GM12878 (cell line): ENCODE results near the gene B3GALT6. TPM values are rescaled to one million over a fixed set of nuclear protein-coding genes. Genes with fewer than 3 reads are reported as not detected.

Source experiments
- ATAC-seq: fragments of 200-7000 bp; cut with Tn5 transposase; 3 replicates; pipeline ENCODE4 v1.9.1; 2020; ENCODE audit warnings: mild to moderate bottlenecking, moderate library complexity
- BruUV-seq: library from RNA; stranded (reverse); fragments of 400-500 nt; replicated peaks from 2 replicates; lab custom pipeline; 2021; lab: Mats Ljungman, UMichigan
- CTCF ChIA-PET: fragments of 300-600 bp; sonication (Branson Sonifier 250); formaldehyde crosslinking; extraction: SDS; loops from one replicate; lab custom pipeline; 2021; ENCODE audit warnings: inconsistent platforms; lab: Yijun Ruan, JAX
- POLR2A ChIA-PET: fragments of 350-600 bp; formaldehyde crosslinking; extraction: SDS; loops from one replicate; lab custom pipeline; 2021; ENCODE audit warnings: inconsistent platforms; lab: Charles Lee
- RAD21 ChIA-PET: fragments of 300-600 bp; sonication (Branson Sonifier 250); formaldehyde crosslinking; loops from one replicate; lab custom pipeline; 2023; ENCODE audit warnings: antibody characterized with exemption; ENCODE audit not compliant: unreplicated experiment; lab: Charles Lee
- SMC1A ChIA-PET: fragments of 300-600 bp; sonication (Branson Sonifier 250); formaldehyde crosslinking; loops from one replicate; lab custom pipeline; 2023; ENCODE audit not compliant: unreplicated experiment, uncharacterized antibody; lab: Charles Lee
- DNase-seq: peaks from one replicate; pipeline ENCODE4 v3.0.0-alpha.2; 2011; ENCODE audit warnings: low read depth, low spot score
- FAIRE-seq: peaks from 3 replicates; lab custom pipeline; 2011; peaks lifted over from hg19 to GRCh38; lab: Jason Lieb, UNC
- H2AFZ ChIP-seq: 2 replicates; pipeline ENCODE4 v1.6.0; 2011; ENCODE audit warnings: low read depth, low read length, control low read depth; ENCODE audit not compliant: control insufficient read depth
- H3K27ac ChIP-seq: 2 replicates; pipeline ENCODE4 v1.5.1; 2011; ENCODE audit warnings: control low read depth; ENCODE audit not compliant: control insufficient read depth, insufficient read depth
- H3K27me3 ChIP-seq, 2 experiments: replicated peaks in 1 of 2; 2 replicates each; pipeline versions ENCODE4 v1.6.0 to v1.6.1; 2011; ENCODE audit warnings: low read length in 1 of 2; ENCODE audit not compliant: control insufficient read depth in 2 of 2, insufficient read depth in 2 of 2
- H3K36me3 ChIP-seq, 2 experiments: 2 replicates each; pipeline ENCODE4 v1.5.1; 2011; ENCODE audit warnings: low read length in 1 of 2; ENCODE audit not compliant: control insufficient read depth in 2 of 2, insufficient read depth in 2 of 2
- H3K4me1 ChIP-seq: 2 replicates; pipeline ENCODE4 v1.6.1; 2011; ENCODE audit warnings: mild to moderate bottlenecking, low read length, moderate library complexity, mixed read lengths; ENCODE audit not compliant: control insufficient read depth, insufficient read depth
- H3K4me2 ChIP-seq: 2 replicates; pipeline ENCODE4 v1.6.0; 2011; ENCODE audit warnings: control low read depth; ENCODE audit not compliant: control insufficient read depth, insufficient read depth
- H3K4me3 ChIP-seq: fragments of 200-600 bp; sonication (generic); 2 replicates; pipeline ENCODE4 v1.5.1; 2016
- H3K79me2 ChIP-seq: 2 replicates; pipeline ENCODE4 v1.6.0; 2011; ENCODE audit warnings: low read length; ENCODE audit not compliant: control insufficient read depth, insufficient read depth
- H3K9ac ChIP-seq: 2 replicates; pipeline ENCODE4 v1.8.0; 2011; ENCODE audit warnings: low read length, control low read depth, mixed read lengths; ENCODE audit not compliant: control insufficient read depth, insufficient read depth
- H3K9me3 ChIP-seq: replicated peaks from 3 replicates; pipeline ENCODE4 v1.5.1; 2011; ENCODE audit warnings: mild to moderate bottlenecking, low read length; ENCODE audit not compliant: control insufficient read depth, insufficient read depth
- H4K20me1 ChIP-seq: 2 replicates; pipeline ENCODE4 v1.6.0; 2011; ENCODE audit not compliant: control insufficient read depth, insufficient read depth
- EP300 ChIP-seq, 2 experiments: fragments of 150-350 bp in 1 of 2; IDR thresholded peaks; 2 replicates each; pipeline ENCODE4 v1.6.1; 2011 to 2012; ENCODE audit warnings: low read depth in 2 of 2, low read length in 2 of 2, borderline replicate concordance in 1 of 2, improper control_type of control experiment in 1 of 2, inconsistent platforms in 1 of 2; ENCODE audit not compliant: control insufficient read depth in 1 of 2
- POLR2AphosphoS5 ChIP-seq: IDR thresholded peaks from 2 replicates; pipeline ENCODE4 v1.6.1; 2011; ENCODE audit warnings: mild to moderate bottlenecking, low read length, inconsistent platforms
- ZNF384 ChIP-seq: IDR thresholded peaks from 2 replicates; pipeline ENCODE4 v1.6.1; 2012; ENCODE audit warnings: low read depth, mild to moderate bottlenecking, low read length, improper control_type of control experiment, borderline replicate concordance
- ZNF622 ChIP-seq: fragments of 450-650 bp; IDR thresholded peaks from 2 replicates; pipeline ENCODE4 v1.6.1; 2017; ENCODE audit warnings: mild to moderate bottlenecking, inconsistent platforms
- WGBS: methylation state at CpG from one replicate; pipeline ENCODE4 v1.1.6; 2016; ENCODE audit warnings: low lambda C conversion rate; ENCODE audit not compliant: insufficient replicate concordance, insufficient coverage; ENCODE audit errors: missing lambda C conversion rate; 5-methylcytosine and 5-hydroxymethylcytosine counted together
- in situ Hi-C: fragments of 300-500 bp; cut with MboI; formaldehyde crosslinking; loops from 9 replicates; pipeline ENCODE4 v1.14.3; 2018; ENCODE audit warnings: mixed read lengths
- intact Hi-C: fragments of 100-400 bp; cut with micrococcal nuclease; formaldehyde crosslinking; loops from one replicate; pipeline ENCODE4 v1.14.2; 2022; ENCODE audit not compliant: unreplicated experiment
- polyA plus RNA-seq, 11 experiments: library from polyadenylated mRNA; depleted of rRNA in 4 of 11; unstranded in 6 of 11; stranded (reverse) in 5 of 11; fragments of >200 nt; fragmentation: Nextera tagmentation in 4 of 11; fragmentation: Illumina TruSeq in 1 of 11; extraction: Ambion mirVana in 4 of 11; extraction: Trizol in 1 of 11; gene quantifications; 1 replicate in 1 of 11; 2 replicates in 10 of 11; pipeline versions ENCODE4 v1.2.1 to v1.2.3, GENCODE V29; 2011 to 2016; ENCODE audit warnings: inconsistent platforms in 2 of 11, missing spikeins in 2 of 11, low read depth in 1 of 11
- total RNA-seq, 4 experiments: library from RNA; depleted of rRNA in 3 of 4; stranded (reverse); fragments of >200 nt in 3 of 4; fragmentation: Illumina TruSeq in 1 of 4; extraction: Trizol in 1 of 4; gene quantifications; 2 replicates each; pipeline versions ENCODE4 v1.2.1 to v1.2.3, GENCODE V29; 2013 to 2021

B3GALT6 gene
- total and polyA plus RNA-seq, 10 of the 15 experiments (the other 5 are each of a cell fraction or from before 2014, with no cell fraction given): 0.53 to 20.8 (median 4.5) TPM

DNA sequence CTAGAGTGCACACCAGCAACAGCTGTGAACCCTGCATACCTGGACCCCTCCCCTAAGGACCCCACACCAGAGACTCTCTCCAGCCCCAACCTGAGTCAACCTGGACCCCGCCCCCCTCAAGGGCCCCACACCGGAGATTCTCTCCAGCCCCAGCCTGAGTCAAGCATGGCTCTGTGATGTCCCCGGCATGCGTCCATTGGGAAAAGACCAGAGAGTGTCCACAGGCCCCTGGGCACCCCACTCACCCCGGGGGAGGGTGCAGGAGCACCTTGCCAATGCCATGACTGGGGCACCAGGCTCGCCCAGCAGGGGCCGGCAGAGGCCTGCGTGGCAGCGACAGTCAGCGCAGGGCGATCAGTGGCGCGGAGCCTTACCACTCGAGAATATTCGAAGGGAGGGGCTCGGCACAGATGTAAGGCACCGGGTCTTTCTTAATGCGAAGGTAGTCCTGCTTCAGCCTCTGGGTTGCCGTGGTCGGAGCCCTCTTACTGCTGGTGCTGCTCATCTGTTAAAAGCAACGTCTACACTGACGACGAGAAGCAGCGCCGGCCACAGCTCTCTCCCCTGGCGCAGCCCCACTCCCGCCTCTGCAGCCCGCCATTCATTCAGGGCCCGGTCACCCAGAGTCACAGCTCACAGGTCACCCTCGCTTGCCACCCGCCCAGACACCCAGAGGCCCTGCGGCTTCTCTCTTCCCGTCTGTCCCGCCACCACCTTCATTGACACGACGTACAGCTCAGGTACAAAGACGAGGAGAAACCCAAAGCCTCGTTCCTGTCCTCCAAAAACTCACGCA is 35.6 kb downstream of the B3GALT6 start (continued):
- TF ChIP-seq EP300 (IDR thresholded peaks at IDR 0.05; ENCODE audit: borderline replicate concordance in 1 of 2, control insufficient read depth in 1 of 2, low read depth in 2 of 2, low read length in 2 of 2) (no peak), ZNF384 (no peak)

DNA sequence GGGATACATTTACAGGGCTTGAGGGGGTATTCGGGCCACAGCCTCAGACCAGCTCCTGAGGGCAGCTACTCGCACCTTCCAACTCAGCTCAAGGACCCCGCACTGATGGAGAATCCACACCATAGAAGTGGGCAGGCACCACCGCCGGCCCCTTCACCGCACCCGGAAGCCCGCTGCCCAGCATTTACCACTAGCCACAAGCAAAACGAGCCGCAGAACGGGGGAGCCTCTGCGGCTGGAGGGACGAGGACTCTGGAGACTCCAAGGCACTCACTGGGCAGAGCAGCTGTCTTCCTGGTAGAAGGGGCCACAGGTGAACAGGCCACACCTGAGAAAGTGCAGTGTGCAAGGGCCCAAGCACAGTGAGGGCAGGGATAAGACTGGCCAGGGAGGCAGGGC is 36.2 kb downstream of the B3GALT6 start:
- no peak for DNase-seq
- Histone ChIP-seq H3K79me2 (peaks cover 41% of the 10 kb centered on the region), H3K4me1 (peaks cover 14% of the 10 kb centered on the region), H4K20me1 (peaks cover 4% of the 10 kb centered on the region; the same call in 1 of the 2 replicates), H3K27ac (no peak overlapping the region), H3K9ac (no peak overlapping the region), H3K9me3 (no peaks in the 10 kb centered on the region), H3K4me2 (no peak overlapping the region), H3K4me3 (no peak overlapping the region), H3K27me3 (no peaks in the 10 kb centered on the region), H2AFZ (no peak overlapping the region), H3K36me3 (peaks cover 9 to 13% of the 10 kb centered on the region in 2 experiments; a peak in 3 of 4 replicates)
- WGBS: 98% methylated on average over 13 of the region's 13 CpGs
- TF ChIP-seq POLR2AphosphoS5: 0 out of 2 replicates have a peak, but pooled peaks have one; percentile 8
- no peak for TF ChIP-seq ZNF622
- ChIA-PET CTCF (no interaction called here), RAD21 (no interaction called here), POLR2A (interaction anchor here (0.6 kb wide), 1 partner anchor 134 kb away, joined by 3 read pairs; no protein-coding TSS in a partner anchor), SMC1A (no interaction called here)
- no peak for FAIRE-seq
- in situ Hi-C loops: no loop called here
- ATAC-seq: no peak
- no TSS peak for BruUV-seq
- intact Hi-C loops: no loop called here
